A673 (cell line): ENCODE results near the gene EFCAB8.

Experiments used
- CTCF ChIP-seq: fragments of 300-800, 200-600 bp; sonication (generic); conservative IDR thresholded peaks from 2 replicates; pipeline ENCODE4 v1.5.1; 2017; ENCODE audit warnings: low read depth, mild to moderate bottlenecking, antibody characterized with exemption, low read length, moderate library complexity, mixed read lengths
- EZH2 ChIP-seq: fragments of 200-600 bp; sonication (generic); IDR thresholded peaks from 2 replicates; pipeline ENCODE4 v1.6.1; 2017; ENCODE audit warnings: borderline replicate concordance, low read depth, mild to moderate bottlenecking, mixed read lengths, antibody characterized with exemption, low read length; ENCODE audit not compliant: poor library complexity, severe bottlenecking

DNA sequence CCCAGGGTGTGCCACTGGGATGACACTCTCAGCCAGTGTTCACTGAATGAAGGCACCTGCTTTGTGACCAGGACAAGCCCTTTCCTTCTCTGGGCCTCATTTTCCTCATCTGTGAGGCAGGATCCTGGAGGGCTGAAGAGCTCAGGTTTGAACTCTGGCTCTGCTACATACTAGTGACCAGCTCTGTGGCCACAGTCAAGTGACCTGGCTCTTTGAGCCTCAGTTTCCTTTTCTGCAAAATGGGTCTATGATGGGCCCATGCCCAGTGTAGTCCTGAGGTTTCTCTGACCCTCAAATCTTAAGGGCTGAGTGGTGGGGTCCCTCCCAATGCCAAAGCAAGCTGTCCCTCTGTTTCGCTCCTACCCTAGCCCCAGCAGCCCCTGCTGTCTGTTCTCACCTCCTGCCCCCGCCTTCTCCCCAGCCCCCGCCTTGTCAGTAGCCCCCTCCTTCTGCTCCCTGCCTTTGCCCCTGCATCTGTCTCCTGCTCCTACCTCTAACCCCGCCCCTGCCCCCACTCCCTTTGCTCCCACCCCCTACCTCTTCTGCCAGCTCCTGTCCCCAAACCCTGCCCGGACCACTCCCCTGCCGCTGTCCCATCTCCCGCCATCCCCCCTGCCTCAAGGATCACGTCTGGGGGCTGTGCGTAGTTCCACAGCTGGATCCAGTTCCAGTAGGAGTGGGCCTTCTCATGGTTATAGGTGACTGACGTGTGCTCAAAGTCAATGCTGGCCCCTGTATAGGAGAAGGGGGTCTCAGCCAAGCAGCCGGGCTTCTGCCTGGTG lies 128.5 kb downstream of the EFCAB8 start:
- TF ChIP-seq EZH2 (no peak), CTCF (no peak)
